DND-41 (cell line): ENCODE measurements around the gene TCERG1L.

Source experiments
- ATAC-seq: fragments of 200-7000 bp; cut with Tn5 transposase; 3 replicates; pipeline ENCODE4 v1.9.1; 2021; ENCODE audit warnings: low read depth; ENCODE audit not compliant: insufficient read depth
- DNase-seq: peaks from one replicate; pipeline ENCODE4 v3.0.0-alpha.2; 2020
- H2AFZ ChIP-seq: 2 replicates; pipeline ENCODE4 v1.6.0; 2012; ENCODE audit warnings: low read depth, low read length
- H3K27ac ChIP-seq: 2 replicates; pipeline ENCODE4 v1.5.1; 2012; ENCODE audit warnings: low read length, inconsistent platforms
- H3K27me3 ChIP-seq: fragments of 200-600 bp; sonication (generic); 2 replicates; pipeline ENCODE4 v1.6.0; 2012; ENCODE audit warnings: low read length, mild to moderate bottlenecking, inconsistent platforms; ENCODE audit not compliant: insufficient read depth, poor library complexity
- H3K36me3 ChIP-seq: 2 replicates; pipeline ENCODE4 v1.5.1; 2012; ENCODE audit warnings: low read length, inconsistent platforms; ENCODE audit not compliant: insufficient read depth
- H3K4me1 ChIP-seq: 2 replicates; pipeline ENCODE4 v1.5.1; 2012; ENCODE audit warnings: mild to moderate bottlenecking, low read length; ENCODE audit not compliant: insufficient read depth
- H3K4me2 ChIP-seq: 2 replicates; pipeline ENCODE4 v1.6.0; 2012; ENCODE audit warnings: mild to moderate bottlenecking, moderate library complexity, low read length, inconsistent platforms; ENCODE audit not compliant: insufficient read depth
- H3K4me3 ChIP-seq, 2 experiments: fragments of 200-600 bp in 1 of 2; shearing (Covaris generic) in 1 of 2; 2 replicates each; pipeline ENCODE4 v1.5.1; 2012 to 2016; ENCODE audit warnings: inconsistent platforms in 2 of 2, low read length in 2 of 2, mild to moderate bottlenecking in 2 of 2, low read depth in 1 of 2, moderate library complexity in 1 of 2
- H3K79me2 ChIP-seq: 2 replicates; pipeline ENCODE4 v1.6.0; 2012; ENCODE audit warnings: low read length, inconsistent platforms; ENCODE audit not compliant: insufficient read depth
- H3K9ac ChIP-seq: 2 replicates; pipeline ENCODE4 v1.6.0; 2012; ENCODE audit warnings: low read depth, mild to moderate bottlenecking, inconsistent platforms, low read length, moderate library complexity
- H3K9me3 ChIP-seq: 2 replicates; pipeline ENCODE4 v1.5.1; 2012; ENCODE audit warnings: low read length, moderate library complexity, mild to moderate bottlenecking, inconsistent platforms; ENCODE audit not compliant: insufficient read depth, severe bottlenecking
- H4K20me1 ChIP-seq: 2 replicates; pipeline ENCODE4 v1.6.0; 2012; ENCODE audit warnings: low read length; ENCODE audit not compliant: insufficient read depth
- EZH2 ChIP-seq: IDR thresholded peaks from 3 replicates; pipeline ENCODE4 v1.6.1; 2012; ENCODE audit warnings: borderline replicate concordance, low read depth, mild to moderate bottlenecking, moderate library complexity, low read length, inconsistent platforms; ENCODE audit not compliant: severe bottlenecking
- TF ChIP-seq, protein P1 (sequence below): IDR thresholded peaks from 2 replicates; pipeline ENCODE4 v1.5.1; 2012; ENCODE audit warnings: borderline replicate concordance, low read length, moderate library complexity, mild to moderate bottlenecking; ENCODE audit not compliant: poor library complexity, severe bottlenecking; ENCODE audit errors: extremely low read depth

TCERG1L gene

DNA sequence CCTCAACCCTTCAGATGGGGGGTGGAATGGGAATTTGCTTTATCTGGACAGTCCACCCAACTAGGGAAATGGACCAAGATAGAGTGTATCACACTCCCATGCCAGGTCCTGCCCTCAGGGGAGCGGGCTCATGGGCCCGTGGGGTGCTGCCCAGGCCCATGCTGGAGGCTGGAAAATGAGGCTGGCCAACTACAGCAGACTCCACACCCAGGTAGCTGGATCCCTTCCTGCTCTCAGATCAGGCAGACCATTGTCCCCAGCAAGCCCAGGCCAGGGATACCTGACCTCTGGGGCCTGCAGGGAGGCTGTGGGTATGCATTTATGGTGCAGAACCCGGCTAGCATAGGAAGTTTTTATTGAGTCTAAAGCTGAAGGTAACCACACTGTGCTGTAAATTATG lies 162.4 kb downstream of the TCERG1L start:
- DNase-seq (no peak), ATAC-seq (no peak)
- Histone ChIP-seq H3K36me3 (no peaks in the 10 kb centered on the region), H4K20me1 (no peaks in the 10 kb centered on the region), H3K4me3 (no peak overlapping the region), H3K4me1 (no peaks in the 10 kb centered on the region), H3K27me3 (no peaks in the 10 kb centered on the region), H3K9me3 (no peaks in the 10 kb centered on the region), H2AFZ (no peak overlapping the region), H3K4me2 (no peak overlapping the region), H3K9ac (no peak overlapping the region), H3K27ac (no peak overlapping the region), H3K79me2 (no peaks in the 10 kb centered on the region)
- TF ChIP-seq, protein P1, sequence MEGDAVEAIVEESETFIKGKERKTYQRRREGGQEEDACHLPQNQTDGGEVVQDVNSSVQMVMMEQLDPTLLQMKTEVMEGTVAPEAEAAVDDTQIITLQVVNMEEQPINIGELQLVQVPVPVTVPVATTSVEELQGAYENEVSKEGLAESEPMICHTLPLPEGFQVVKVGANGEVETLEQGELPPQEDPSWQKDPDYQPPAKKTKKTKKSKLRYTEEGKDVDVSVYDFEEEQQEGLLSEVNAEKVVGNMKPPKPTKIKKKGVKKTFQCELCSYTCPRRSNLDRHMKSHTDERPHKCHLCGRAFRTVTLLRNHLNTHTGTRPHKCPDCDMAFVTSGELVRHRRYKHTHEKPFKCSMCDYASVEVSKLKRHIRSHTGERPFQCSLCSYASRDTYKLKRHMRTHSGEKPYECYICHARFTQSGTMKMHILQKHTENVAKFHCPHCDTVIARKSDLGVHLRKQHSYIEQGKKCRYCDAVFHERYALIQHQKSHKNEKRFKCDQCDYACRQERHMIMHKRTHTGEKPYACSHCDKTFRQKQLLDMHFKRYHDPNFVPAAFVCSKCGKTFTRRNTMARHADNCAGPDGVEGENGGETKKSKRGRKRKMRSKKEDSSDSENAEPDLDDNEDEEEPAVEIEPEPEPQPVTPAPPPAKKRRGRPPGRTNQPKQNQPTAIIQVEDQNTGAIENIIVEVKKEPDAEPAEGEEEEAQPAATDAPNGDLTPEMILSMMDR: no peak
- TF ChIP-seq EZH2: no peak

DNA sequence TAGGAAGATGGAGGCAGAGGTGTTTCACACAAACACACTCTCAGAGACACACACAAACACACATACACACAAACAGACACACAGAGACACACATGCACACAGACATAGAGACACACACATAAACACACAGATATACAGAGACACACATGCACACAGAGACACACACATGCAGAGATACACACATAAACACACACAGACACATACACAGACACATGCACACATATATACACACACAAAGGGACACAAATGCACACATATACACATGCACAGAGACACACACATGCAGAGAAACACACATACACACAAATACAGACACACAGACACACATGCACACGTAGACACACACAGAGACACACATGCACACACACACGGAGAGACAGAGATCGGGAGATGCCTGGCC lies 163.3 kb downstream of the TCERG1L start:
- H3K27me3 ChIP-seq: no peaks in the 10 kb centered on the region
- H3K4me1 ChIP-seq: no peaks in the 10 kb centered on the region
- H3K27ac ChIP-seq: no peak overlapping the region
- no peaks in the 10 kb centered on the region for H3K9me3 ChIP-seq
- H3K79me2 ChIP-seq: no peaks in the 10 kb centered on the region
- no peaks in the 10 kb centered on the region for H4K20me1 ChIP-seq
- ATAC-seq (no peak), DNase-seq (no peak)
- no peaks in the 10 kb centered on the region for H3K36me3 ChIP-seq
- H3K4me2 ChIP-seq: no peak overlapping the region
- H3K4me3 ChIP-seq: no peak overlapping the region
- TF ChIP-seq, protein P1: no peak
- no peak for TF ChIP-seq EZH2
- no peak overlapping the region for H3K9ac ChIP-seq
- H2AFZ ChIP-seq: no peak overlapping the region

DNA sequence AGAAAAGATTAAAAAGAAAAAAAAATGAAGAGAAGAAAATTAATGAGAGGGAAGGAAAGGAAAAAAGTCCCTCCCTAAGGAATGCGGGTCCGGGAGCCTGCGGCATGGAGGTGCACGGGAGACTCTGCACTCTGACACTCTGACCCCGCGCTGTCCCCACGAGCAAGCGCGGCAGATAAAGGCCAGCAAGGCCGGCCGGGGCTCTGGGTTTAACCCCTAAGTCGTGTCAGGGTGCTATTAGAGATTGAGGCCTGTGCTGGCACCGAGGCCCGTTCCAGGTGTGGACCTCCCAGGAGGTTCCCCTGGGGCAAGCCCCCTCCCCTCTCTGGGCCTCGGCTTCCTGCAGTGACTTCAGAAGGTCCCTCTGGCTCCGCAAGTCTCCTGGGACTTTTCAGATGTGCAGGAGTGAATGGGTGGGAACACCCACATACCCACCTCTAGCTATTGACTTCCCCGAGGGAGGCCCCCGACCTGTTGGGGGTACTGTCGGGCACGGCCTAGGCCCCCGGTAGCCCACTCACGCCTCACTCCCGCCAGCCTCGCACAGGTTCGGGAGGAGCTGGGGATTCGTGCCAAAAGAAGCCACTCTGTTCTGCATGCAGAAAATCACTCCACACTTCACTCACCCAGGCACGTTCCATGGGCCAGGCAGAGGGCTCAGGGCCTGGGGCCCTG lies 164.1 kb downstream of the TCERG1L start:
- Histone ChIP-seq H3K9ac (no peak overlapping the region), H3K79me2 (no peaks in the 10 kb centered on the region), H4K20me1 (no peaks in the 10 kb centered on the region), H3K36me3 (no peaks in the 10 kb centered on the region), H3K4me1 (no peaks in the 10 kb centered on the region), H3K27me3 (no peaks in the 10 kb centered on the region), H3K4me2 (no peak overlapping the region), H3K4me3 (no peak overlapping the region), H2AFZ (no peak overlapping the region), H3K27ac (no peak overlapping the region), H3K9me3 (no peaks in the 10 kb centered on the region)
- ATAC-seq (no peak), DNase-seq (no peak)
- TF ChIP-seq EZH2: no peak
- TF ChIP-seq, protein P1: no peak

DNA sequence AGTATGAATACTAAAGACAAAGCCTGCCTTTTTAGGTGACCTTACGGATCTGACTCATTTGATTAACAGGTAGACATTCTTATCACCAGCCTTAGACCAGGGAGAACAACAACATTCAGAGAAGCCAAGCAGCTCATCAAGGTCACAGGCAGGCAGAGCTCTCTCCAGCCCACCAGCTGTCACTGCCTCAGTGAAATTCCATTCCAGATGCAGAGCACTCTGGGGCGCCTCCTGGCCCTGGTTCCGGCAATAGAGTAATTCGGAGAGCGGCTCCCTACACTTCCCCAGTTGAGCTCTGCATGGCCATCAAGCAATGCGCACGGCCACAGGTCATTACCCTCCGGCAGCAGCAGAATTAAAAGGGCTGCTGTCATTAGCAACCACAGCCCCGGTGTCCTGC lies 164.7 kb downstream of the TCERG1L start:
- no peak overlapping the region for H3K9ac ChIP-seq
- no peak overlapping the region for H3K4me2 ChIP-seq
- H3K9me3 ChIP-seq: no peaks in the 10 kb centered on the region
- no peak overlapping the region for H3K27ac ChIP-seq
- no peak for TF ChIP-seq EZH2
- TF ChIP-seq, protein P1: no peak
- H3K27me3 ChIP-seq: no peaks in the 10 kb centered on the region
- no peaks in the 10 kb centered on the region for H3K79me2 ChIP-seq
- no peak for DNase-seq
- H2AFZ ChIP-seq: no peak overlapping the region
- H4K20me1 ChIP-seq: no peaks in the 10 kb centered on the region
- no peaks in the 10 kb centered on the region for H3K4me1 ChIP-seq
- no peak overlapping the region for H3K4me3 ChIP-seq
- H3K36me3 ChIP-seq: no peaks in the 10 kb centered on the region
- ATAC-seq: no peak
